Esophagus squamous epithelium (tissue), 4 donors: ENCODE measurements around the gene RAPGEF5.

Experiments
- POLR2A ChIP-seq, 4 donors: fragments of 450-650 bp; IDR thresholded peaks; one replicate each; pipeline ENCODE4 v1.6.1; 2017; ENCODE audit warnings: antibody characterized with exemption in 4 of 4, mild to moderate bottlenecking in 4 of 4, moderate library complexity in 3 of 4
- TF ChIP-seq, protein P1 (sequence below), 6 experiments: fragments of 450-650 bp in 4 of 6; fragments of 200-600 bp in 2 of 6; sonication (generic) in 2 of 6; IDR thresholded peaks; one replicate each; pipeline ENCODE4 v1.5.1; 2016 to 2019; ENCODE audit warnings: antibody characterized with exemption in 6 of 6, mild to moderate bottlenecking in 4 of 6, moderate library complexity in 4 of 6

DNA sequence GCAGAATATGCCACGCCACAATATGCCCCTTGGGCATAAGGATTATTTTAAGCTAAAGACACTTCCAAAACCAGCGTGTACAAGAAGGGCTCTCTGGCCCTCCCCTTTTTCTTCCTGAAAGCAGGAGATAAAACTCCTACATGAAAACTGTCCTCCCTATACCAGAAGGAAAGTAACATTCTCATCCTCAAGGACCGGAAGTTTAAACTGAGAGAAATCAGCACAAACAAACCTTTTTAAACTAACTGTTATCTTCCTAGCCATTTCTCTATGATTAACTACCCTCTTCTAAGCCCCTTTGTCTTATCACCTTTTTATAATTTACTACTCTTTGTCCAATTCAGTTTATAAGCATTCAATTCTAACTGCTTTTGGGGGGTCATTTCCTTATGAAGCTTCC, 16.4 kb upstream of the RAPGEF5 start:
- TF ChIP-seq, protein P1, sequence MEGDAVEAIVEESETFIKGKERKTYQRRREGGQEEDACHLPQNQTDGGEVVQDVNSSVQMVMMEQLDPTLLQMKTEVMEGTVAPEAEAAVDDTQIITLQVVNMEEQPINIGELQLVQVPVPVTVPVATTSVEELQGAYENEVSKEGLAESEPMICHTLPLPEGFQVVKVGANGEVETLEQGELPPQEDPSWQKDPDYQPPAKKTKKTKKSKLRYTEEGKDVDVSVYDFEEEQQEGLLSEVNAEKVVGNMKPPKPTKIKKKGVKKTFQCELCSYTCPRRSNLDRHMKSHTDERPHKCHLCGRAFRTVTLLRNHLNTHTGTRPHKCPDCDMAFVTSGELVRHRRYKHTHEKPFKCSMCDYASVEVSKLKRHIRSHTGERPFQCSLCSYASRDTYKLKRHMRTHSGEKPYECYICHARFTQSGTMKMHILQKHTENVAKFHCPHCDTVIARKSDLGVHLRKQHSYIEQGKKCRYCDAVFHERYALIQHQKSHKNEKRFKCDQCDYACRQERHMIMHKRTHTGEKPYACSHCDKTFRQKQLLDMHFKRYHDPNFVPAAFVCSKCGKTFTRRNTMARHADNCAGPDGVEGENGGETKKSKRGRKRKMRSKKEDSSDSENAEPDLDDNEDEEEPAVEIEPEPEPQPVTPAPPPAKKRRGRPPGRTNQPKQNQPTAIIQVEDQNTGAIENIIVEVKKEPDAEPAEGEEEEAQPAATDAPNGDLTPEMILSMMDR (IDR thresholded peaks at IDR 0.05), result no peak
- no peak for TF ChIP-seq POLR2A (IDR thresholded peaks at IDR 0.05)
